GM20000 (cell line): ENCODE measurements around the gene EIF4E2.
"Not testable (repeated sequence)": the region's sequence is repeated elsewhere in the genome, so short reads cannot be mapped to it uniquely, and the experiment has no call there.

ENCODE experiments used
- DNase-seq: peaks from one replicate; pipeline ENCODE4 v3.0.0; 2012; ENCODE audit warnings: low spot score
- TF ChIP-seq, protein P1 (sequence below): IDR thresholded peaks from 2 replicates; pipeline ENCODE4 v1.5.1; 2012; ENCODE audit warnings: mild to moderate bottlenecking, control low read depth; ENCODE audit errors: extremely low read depth, missing control alignments

Gene EIF4E2

DNA sequence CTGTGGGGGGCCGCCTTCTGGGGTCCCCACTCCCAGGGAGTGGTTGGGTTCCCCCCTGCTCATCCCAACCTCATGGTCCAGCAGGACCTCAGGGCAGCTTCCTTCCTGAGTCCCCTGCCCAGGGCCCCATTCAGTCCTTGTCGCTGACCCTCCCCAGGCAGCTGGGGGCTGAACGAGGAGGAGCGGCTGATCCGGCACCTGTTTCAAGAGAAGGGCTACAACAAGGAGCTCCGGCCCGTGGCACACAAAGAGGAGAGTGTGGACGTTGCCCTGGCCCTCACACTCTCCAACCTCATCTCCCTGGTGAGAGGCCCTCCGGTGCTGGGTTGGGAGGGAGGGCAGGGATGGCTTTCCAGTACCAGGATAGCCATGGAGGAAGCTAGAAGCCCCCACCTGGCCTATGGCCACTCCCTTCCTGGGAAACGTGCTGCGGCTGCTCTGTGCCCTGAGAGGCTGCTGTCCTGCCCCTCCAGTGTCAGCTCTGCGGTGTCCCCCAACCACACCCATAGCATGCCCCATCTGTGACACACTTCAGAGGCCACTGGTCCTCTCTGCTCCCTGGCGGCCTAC, 24.0 kb upstream of the EIF4E2 start:
- TF ChIP-seq, protein P1, sequence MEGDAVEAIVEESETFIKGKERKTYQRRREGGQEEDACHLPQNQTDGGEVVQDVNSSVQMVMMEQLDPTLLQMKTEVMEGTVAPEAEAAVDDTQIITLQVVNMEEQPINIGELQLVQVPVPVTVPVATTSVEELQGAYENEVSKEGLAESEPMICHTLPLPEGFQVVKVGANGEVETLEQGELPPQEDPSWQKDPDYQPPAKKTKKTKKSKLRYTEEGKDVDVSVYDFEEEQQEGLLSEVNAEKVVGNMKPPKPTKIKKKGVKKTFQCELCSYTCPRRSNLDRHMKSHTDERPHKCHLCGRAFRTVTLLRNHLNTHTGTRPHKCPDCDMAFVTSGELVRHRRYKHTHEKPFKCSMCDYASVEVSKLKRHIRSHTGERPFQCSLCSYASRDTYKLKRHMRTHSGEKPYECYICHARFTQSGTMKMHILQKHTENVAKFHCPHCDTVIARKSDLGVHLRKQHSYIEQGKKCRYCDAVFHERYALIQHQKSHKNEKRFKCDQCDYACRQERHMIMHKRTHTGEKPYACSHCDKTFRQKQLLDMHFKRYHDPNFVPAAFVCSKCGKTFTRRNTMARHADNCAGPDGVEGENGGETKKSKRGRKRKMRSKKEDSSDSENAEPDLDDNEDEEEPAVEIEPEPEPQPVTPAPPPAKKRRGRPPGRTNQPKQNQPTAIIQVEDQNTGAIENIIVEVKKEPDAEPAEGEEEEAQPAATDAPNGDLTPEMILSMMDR = no peak
- DNase-seq = no peak

DNA sequence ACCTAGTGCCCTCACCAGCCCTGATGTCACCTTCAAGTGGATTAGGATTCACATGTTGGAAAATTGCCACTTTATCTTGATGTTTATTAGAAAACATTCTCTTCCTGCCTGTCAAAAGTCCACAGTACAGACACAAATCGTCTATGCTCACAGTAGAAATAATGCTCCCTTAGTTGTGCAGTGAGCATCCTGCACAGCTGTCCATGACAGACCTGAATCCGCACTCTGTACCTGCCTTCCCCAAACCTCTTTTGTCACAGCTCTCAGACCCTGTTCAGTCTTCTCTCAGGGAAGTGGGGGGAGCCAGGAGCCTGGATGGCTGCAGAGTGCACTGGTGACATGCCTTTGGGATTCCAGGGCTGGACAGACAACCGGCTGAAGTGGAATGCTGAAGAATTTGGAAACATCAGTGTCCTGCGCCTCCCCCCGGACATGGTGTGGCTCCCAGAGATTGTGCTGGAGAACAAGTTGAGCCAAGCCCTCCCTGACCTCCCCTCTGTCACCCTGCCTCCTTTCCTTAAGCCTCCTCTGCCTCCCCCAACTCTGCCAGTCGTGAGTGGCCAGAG, 22.5 kb upstream of the EIF4E2 start:
- TF ChIP-seq, protein P1 = no peak
- no peak for DNase-seq

DNA sequence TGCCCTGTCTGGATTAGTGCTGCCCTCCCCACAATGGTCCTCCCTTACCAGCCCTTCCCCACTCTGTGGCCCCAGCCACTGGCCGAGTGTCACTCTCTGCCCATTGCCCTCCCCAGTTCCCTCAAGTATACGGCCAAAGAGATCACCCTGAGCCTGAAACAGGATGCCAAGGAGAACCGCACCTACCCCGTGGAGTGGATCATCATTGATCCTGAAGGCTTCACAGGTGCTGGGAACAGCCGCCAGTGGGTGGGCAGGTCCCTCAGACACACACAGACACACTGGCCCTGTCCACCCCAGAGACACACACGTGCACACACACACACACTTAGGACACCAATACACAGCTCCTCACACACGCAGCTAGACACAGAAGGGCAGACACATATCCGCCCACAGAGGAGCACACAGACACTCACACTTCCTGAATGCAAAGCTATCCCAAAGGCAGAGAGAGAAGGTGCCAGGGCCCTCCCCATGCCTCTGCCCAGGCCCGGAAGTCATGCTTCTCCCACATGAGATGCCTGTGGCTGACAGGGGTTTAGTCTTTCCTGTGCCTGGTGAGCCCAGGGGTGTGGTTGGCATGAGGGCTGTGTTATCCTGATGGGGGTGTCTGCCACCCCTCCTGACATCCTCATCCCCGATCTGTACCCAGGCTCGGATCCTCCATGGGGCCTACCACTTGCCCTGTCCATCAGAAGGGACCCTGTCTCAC, 21.6 kb upstream of the EIF4E2 start:
- TF ChIP-seq, protein P1 = no peak
- DNase-seq = no peak

DNA sequence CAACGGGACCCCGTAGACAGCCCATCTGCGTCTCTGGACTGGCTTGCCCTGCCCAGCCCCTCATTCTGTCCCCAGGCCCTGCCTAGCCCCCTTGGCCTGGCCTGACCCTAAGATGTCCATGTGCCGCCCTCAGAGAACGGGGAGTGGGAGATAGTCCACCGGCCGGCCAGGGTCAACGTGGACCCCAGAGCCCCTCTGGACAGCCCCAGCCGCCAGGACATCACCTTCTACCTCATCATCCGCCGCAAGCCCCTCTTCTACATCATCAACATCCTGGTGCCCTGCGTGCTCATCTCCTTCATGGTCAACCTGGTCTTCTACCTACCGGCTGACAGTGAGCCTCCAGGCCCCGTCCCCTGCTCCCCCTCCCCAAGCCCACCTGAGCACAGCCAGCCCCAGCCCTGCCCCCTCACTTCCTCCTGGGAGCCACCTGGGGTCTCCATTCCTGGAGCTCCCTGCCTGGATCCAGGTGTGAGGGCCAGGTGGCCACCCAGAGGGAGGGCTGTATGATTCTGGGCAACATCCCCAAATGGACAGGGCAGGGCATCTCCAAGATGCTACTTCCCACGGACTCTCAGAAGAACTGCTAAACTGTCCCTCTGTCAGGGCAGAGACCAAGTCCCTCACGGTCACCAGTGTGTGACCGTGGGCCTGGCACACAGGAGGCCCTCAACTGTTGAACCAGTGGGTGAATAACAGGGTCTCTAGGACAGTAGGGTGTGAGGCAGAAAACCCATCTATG, 20.5 kb upstream of the EIF4E2 start:
- TF ChIP-seq, protein P1 = no peak
- DNase-seq = no peak

DNA sequence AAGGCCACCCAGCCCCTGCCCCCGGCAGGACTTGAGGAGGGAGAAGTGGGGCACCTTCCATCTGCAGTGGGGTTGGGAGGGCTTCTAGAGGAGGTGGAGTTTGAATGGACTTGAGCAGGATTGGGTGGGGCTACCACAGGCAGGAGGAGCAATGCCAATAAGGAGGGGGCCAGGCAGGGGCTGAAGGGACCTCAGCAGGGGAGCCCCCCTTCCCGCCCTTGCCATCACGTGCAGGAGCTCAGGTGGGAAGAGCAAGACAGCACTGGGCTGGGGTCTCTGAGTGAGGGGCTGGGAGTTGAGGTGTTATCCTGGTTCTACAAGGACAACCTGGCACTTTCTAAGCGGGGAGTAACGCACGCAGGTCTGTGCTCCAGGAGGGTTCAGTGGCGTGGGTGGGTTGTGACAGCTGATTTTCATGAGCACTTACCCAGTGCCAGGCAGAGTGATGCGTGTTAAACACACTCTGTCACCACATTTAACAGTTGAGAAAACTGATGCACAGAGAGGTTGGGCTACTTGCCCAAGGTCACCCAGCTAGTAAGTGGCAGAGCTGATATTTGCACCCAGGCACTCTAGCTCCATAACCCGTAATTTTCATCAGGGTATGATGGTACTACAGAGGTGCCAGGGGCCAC, 19.7 kb upstream of the EIF4E2 start:
- TF ChIP-seq, protein P1 = no peak
- no peak for DNase-seq

DNA sequence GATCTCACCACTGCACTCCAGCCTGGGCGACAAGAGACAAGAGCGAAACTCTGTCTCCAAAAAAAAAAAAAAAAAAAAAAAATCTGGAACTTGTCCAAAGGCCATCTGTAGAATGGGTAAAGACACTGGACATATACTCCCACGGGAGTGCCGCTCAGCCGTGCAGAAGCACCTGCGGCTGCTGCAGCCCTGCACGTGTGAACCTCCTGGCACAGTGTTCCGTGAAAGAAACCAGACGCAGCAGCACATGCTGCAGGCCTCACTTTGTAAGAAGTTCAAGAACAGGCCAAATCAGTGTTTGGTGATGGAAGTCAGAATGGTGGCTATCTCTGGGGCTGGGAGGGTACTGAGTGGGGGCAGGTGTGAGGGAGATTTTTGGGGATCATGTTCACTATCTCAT, 18.1 kb upstream of the EIF4E2 start:
- no peak for DNase-seq
- TF ChIP-seq, protein P1 = no peak

DNA sequence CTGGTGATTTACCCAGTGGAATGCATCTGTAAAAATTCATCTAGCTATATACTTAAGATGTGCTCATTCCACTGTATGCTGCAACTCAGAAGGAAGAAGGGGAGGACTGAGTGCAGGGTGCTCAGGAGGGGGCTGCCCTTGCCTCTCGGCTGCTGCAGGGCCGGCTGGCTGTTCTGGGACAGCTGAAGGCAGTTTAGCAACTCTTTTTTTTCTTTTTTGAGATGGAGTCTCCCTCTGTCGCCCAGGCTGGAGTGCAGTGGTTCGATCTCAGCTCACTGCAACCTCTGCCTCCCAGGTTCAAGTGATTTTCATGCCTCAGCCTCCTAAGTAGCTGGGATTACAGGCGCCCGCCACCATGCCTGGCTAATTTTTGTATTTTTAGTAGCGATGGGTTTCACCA, 17.7 kb upstream of the EIF4E2 start:
- DNase-seq = not testable (repeated sequence)
